ENCODE measurements around the gene KCNMA1. TPM values are rescaled to one million over a fixed set of nuclear protein-coding genes. Genes with fewer than 3 reads are reported as not detected.

KCNMA1 gene
- total RNA-seq, 1 donor, result 77.8 TPM

DNA sequence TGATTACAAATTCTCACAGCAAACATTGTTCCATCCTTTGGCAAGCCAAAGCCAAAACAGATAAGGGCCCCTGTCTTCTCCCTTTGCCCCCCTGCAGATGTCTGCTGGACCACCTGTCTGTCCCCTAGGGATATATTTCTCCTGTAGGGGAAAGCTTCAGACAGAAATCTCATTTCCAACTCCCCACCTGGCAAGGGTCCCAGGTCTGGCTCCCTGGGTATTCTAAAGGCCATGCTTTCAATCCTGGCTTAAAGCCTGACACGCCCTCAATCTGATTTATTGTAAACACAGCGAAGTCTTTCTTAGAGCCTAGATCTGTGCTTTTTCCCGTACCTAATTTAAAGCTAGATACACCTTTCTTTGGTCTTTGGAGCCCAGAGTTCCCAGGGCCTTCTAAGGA is 66.1 kb downstream of the KCNMA1 start:
- Histone ChIP-seq H4K20me1 (ENCODE audit: insufficient read depth, low read length) (no peaks in the 10 kb centered on the region), H3K4me3 (ENCODE audit: insufficient read depth, low read length) (no peak overlapping the region), H3K27ac (ENCODE audit: low read depth, low read length) (no peak overlapping the region), H3K27me3 (ENCODE audit: insufficient read depth, low read length) (no peaks in the 10 kb centered on the region), H3K9me3 (ENCODE audit: low read depth, low read length) (no peaks in the 10 kb centered on the region), H3K4me2 (ENCODE audit: insufficient read depth, low read length) (no peak overlapping the region), H3K36me3 (ENCODE audit: insufficient read depth, low read length) (no peaks in the 10 kb centered on the region), H3K4me1 (ENCODE audit: insufficient read depth, low read length) (no peaks in the 10 kb centered on the region), H2AFZ (ENCODE audit: low read length) (no peak overlapping the region), H3K79me2 (ENCODE audit: insufficient read depth, low read length) (peaks cover 35% of the 10 kb centered on the region)
- TF ChIP-seq, protein P1, sequence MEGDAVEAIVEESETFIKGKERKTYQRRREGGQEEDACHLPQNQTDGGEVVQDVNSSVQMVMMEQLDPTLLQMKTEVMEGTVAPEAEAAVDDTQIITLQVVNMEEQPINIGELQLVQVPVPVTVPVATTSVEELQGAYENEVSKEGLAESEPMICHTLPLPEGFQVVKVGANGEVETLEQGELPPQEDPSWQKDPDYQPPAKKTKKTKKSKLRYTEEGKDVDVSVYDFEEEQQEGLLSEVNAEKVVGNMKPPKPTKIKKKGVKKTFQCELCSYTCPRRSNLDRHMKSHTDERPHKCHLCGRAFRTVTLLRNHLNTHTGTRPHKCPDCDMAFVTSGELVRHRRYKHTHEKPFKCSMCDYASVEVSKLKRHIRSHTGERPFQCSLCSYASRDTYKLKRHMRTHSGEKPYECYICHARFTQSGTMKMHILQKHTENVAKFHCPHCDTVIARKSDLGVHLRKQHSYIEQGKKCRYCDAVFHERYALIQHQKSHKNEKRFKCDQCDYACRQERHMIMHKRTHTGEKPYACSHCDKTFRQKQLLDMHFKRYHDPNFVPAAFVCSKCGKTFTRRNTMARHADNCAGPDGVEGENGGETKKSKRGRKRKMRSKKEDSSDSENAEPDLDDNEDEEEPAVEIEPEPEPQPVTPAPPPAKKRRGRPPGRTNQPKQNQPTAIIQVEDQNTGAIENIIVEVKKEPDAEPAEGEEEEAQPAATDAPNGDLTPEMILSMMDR (IDR thresholded peaks at IDR 0.05; ENCODE audit: extremely low read depth, low read depth, low read length), result no peak
- no peak for DNase-seq (ENCODE audit: insufficient read length, low spot score, missing footprints)

DNA sequence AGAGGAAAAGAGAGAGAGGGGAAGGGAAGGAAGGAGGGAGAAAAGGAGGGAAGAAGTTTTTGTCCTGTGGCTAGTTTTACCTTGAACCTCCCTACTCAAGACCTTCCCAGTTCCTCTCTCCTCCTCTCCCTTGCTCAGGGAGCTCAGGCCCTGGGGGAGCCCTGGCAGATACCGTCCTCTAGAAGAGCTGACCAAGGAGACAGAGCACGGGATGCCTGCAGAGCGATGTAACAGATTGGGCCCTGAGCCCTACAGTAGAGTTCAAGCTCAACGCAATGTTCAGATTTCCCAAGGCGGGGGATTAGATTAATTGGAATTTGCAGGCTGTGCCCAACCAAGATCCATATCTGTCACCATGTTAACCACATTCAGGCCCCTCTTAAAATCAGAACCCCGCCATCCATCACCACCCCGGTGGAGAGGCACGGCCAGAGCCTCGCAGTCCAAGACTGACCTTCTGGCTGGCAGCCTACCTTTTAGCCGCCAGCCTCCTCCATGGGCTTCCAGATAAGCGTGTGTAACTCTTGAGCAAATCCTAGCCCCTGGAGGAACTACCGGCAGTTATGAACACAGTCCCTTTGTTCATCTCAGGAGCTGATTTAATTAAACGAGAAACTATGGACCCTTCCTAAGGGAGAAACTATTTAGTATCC is 70.6 kb downstream of the KCNMA1 start:
- H3K4me2 ChIP-seq (ENCODE audit: insufficient read depth, low read length), result no peak overlapping the region
- no peaks in the 10 kb centered on the region for H3K9me3 ChIP-seq (ENCODE audit: low read depth, low read length)
- no peaks in the 10 kb centered on the region for H4K20me1 ChIP-seq (ENCODE audit: insufficient read depth, low read length)
- H3K27me3 ChIP-seq (ENCODE audit: insufficient read depth, low read length), result no peaks in the 10 kb centered on the region
- TF ChIP-seq, protein P1 (IDR thresholded peaks at IDR 0.05; ENCODE audit: extremely low read depth, low read depth, low read length), result no peak
- no peaks in the 10 kb centered on the region for H3K36me3 ChIP-seq (ENCODE audit: insufficient read depth, low read length)
- no peak overlapping the region for H2AFZ ChIP-seq (ENCODE audit: low read length)
- no peak for DNase-seq (ENCODE audit: insufficient read length, low spot score, missing footprints)
- no peak overlapping the region for H3K4me3 ChIP-seq (ENCODE audit: insufficient read depth, low read length)
- no peak overlapping the region for H3K27ac ChIP-seq (ENCODE audit: low read depth, low read length)
- H3K4me1 ChIP-seq (ENCODE audit: insufficient read depth, low read length), result peaks cover 12% of the 10 kb centered on the region
- peaks cover 22% of the 10 kb centered on the region for H3K79me2 ChIP-seq (ENCODE audit: insufficient read depth, low read length)

DNA sequence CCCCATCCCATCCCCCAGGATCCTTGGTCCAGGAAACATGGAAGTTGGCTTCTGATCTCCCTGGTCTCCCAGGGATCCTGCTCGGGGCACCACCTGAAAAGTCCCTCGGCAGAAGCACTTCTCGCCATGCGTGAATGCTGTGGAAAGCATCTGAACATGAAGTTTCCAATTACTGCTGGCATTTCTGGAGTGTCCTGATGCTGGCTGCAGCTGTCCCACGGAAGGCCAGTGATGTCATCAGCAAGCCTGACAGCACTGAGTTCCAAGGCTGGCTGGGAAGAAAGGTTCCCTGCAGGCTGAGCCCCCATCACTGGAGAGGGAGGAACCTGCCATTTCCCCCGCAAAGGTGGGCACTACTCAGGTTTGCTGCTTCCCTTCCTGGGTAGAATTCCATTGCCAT is 71.4 kb downstream of the KCNMA1 start:
- H3K4me2 ChIP-seq (ENCODE audit: insufficient read depth, low read length), result no peak overlapping the region
- peaks cover 21% of the 10 kb centered on the region for H3K79me2 ChIP-seq (ENCODE audit: insufficient read depth, low read length)
- H3K4me1 ChIP-seq (ENCODE audit: insufficient read depth, low read length), result peaks cover 12% of the 10 kb centered on the region
- H3K4me3 ChIP-seq (ENCODE audit: insufficient read depth, low read length), result no peak overlapping the region
- TF ChIP-seq, protein P1 (IDR thresholded peaks at IDR 0.05; ENCODE audit: extremely low read depth, low read depth, low read length), result no peak
- no peak overlapping the region for H3K27ac ChIP-seq (ENCODE audit: low read depth, low read length)
- H3K27me3 ChIP-seq (ENCODE audit: insufficient read depth, low read length), result no peaks in the 10 kb centered on the region
- H3K36me3 ChIP-seq (ENCODE audit: insufficient read depth, low read length), result no peaks in the 10 kb centered on the region
- H3K9me3 ChIP-seq (ENCODE audit: low read depth, low read length), result no peaks in the 10 kb centered on the region
- H4K20me1 ChIP-seq (ENCODE audit: insufficient read depth, low read length), result peaks cover 3% of the 10 kb centered on the region
- no peak for DNase-seq (ENCODE audit: insufficient read length, low spot score, missing footprints)
- H2AFZ ChIP-seq (ENCODE audit: low read length), result no peak overlapping the region

DNA sequence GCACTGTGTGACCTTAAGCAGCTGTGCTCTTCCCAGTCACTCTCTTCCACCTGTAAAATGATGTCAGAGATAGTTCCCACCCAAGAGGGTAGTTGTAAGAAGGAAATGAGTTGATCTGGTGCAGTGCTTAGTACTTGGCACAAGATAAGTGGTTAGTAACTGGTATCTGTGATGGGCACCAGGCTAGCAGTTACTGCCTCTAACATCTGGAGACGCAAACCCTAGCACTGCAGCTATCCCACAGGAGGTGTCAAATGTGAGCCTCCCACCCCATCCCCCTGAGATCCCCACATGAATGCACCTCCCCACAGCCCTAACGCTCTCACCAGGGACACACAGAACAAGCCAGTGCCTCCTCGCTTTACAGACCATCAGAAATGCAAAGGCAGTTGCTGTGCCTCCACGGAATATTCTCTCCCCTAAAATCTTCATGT is 72.0 kb downstream of the KCNMA1 start:
- no peak for DNase-seq (ENCODE audit: insufficient read length, low spot score, missing footprints)
- Histone ChIP-seq H3K4me3 (ENCODE audit: insufficient read depth, low read length) (no peak overlapping the region), H3K9me3 (ENCODE audit: low read depth, low read length) (no peaks in the 10 kb centered on the region), H3K36me3 (ENCODE audit: insufficient read depth, low read length) (no peaks in the 10 kb centered on the region), H3K79me2 (ENCODE audit: insufficient read depth, low read length) (peaks cover 19% of the 10 kb centered on the region), H3K27ac (ENCODE audit: low read depth, low read length) (no peak overlapping the region), H3K4me1 (ENCODE audit: insufficient read depth, low read length) (peaks cover 12% of the 10 kb centered on the region), H2AFZ (ENCODE audit: low read length) (no peak overlapping the region), H3K27me3 (ENCODE audit: insufficient read depth, low read length) (no peaks in the 10 kb centered on the region), H3K4me2 (ENCODE audit: insufficient read depth, low read length) (no peak overlapping the region), H4K20me1 (ENCODE audit: insufficient read depth, low read length) (peaks cover 4% of the 10 kb centered on the region)
- TF ChIP-seq, protein P1 (IDR thresholded peaks at IDR 0.05; ENCODE audit: extremely low read depth, low read depth, low read length), result no peak

Measured in osteoblast (primary cell).